NCI-H2227 (cell line): ENCODE results near the gene IDH1.
A peak's percentile ranks its signal among the peaks of the same experiment; 100 is the strongest.

Source experiments
- DNase-seq: peaks from one replicate; lab custom pipeline; 2025; ENCODE audit not compliant: unreplicated experiment; lab: John Stamatoyannopoulos, UW

IDH1 gene

DNA sequence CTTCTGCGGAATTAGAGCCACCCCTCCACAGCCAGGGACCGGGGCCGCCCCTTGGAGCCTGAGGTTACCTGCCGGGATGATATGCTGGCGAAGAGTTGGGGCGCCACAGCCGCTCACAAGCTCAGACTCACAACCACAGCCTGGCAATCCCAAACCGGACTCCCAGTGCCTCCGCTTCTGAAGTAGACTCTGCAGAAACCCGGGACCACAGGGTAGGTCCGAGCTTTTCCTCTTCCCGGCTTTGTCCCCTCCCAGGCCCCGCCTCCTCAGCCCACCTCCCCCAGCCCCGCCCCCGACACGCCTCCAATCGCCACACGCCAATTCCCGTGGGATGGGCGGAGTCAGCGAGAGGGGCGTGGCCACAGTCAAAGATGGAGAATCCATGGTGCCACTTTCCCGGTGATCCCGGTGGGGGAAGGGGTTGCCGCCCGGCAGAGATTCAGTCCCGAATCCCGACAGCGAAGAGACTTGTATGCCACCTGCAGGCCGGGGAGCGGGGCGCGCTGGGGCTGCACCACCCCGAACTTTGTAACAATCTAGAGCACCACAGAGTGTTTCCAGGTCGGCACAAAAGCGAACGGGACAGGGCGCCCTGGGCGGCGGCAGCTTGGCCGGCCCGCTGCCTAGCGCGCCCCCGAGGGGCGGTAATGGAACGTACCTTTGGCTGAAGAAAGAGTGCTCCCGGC lies at the start of gene IDH1:
IDH1 (minus strand) TSS at position 201 of the 686 bp plus-strand sequence. CDS start 3,520 bp downstream, outside the sequence.
- peak; percentile 99 for DNase-seq

DNA sequence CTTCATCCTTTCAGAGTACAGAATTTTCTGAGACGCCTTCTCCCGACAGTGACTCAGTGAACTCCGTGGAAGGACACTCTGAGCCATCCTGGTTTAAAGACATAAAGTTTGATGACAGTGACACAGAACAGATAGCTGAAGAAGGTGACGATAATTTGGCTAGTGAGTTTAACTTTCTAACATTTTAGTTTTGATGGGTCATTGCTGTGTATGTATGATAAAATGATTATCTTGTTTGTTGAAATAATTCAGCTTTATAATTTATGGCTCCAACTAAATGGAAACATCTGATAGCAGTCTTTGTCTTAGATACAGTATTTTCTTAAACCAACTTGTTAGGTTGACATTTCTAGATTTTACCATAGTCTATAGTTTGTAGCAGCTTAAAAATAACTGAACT lies 49.3 kb upstream of the IDH1 start:
- no peak for DNase-seq

DNA sequence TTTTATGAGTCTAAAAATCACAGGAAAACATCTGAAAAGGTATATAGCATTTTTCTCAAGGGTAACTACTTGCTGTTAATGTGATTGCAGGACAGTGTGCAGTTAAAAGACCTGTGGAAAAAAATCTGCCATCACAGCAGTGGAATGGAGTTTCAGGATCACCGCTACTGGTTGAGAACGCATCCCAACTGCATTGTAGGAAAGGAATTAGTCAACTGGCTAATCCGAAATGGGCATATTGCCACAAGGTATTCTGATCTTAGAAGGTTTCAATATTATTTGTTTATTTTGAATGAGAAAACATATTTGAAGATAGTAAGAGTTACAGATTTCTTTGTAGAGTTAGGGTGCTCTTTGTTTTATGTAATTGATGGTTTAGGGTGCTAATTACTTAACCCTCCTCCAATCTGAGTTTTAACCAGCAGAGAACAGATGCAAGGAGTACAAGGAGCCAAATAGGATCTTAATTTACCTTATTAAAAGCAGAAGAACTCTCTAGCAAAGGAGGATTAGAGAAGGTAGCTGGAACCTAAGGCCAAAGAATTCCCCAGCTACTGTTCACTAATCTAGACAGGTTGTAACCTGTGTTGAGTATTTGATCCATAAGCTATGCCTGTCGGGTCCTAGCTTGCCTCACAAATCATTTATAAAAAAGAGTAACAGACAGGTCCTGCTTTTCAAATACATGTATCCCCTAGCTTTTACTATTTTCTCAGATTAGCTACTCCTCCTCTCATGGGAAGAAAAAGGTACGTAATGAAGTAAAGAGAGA lies 46.2 kb upstream of the IDH1 start:
- DNase-seq, result no peak

DNA sequence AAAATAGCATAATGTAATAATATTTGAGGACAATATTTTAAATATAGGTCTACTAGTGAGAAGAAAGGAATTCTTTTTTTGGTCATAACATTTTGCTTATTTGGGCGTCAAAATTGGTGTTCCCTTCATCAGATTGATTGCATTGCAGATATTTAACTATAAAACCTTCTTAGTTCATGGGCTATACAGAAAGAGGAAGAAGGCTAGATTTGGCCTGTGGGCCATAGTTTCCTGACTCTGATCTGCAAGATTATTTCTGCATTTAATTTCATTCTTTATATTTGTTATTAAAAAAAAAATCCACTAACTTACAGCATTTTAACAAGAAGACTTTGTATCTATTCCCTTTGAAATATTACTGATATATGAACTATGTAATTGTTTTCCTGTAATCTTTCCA lies 43.1 kb upstream of the IDH1 start:
- DNase-seq, result no peak

DNA sequence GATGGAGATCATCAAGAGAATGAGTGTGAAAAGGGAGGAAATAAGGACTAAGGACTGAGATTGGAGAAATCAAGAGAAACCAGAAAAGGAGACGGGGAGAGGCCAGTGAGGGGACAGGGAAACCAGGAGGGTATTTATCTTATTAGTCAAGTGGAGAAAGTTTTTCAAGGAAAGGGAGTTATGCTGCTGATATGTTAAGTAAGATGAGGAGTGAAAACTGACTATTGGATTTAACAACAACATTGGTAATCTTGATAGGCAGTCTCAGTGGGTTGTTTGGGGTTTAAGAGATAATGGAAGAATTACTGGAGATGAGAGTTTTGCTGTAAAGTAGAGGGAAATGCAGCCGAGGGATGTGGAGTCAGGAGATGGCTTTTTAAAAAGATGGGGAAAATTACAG lies 41.7 kb upstream of the IDH1 start:
- no peak for DNase-seq

DNA sequence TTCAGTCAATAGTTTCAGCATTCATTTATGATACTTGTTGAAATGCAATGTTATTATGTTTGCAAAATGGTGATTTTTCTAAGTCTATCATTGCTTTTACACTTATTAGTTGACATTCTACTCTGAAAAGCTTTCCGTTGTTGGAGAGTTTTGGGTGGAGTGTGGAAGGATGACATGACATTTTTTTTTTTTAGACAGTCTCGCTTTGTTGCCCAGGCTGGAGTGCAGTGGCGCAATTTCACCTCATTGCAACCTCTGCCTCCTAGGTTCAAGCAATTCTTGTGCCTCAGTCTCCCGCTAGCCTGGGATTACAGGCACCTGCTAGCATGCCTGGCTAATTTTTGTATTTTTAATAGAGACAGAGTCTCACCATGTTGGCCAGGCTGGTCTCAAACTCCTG lies 41.0 kb upstream of the IDH1 start:
- DNase-seq, result no peak

DNA sequence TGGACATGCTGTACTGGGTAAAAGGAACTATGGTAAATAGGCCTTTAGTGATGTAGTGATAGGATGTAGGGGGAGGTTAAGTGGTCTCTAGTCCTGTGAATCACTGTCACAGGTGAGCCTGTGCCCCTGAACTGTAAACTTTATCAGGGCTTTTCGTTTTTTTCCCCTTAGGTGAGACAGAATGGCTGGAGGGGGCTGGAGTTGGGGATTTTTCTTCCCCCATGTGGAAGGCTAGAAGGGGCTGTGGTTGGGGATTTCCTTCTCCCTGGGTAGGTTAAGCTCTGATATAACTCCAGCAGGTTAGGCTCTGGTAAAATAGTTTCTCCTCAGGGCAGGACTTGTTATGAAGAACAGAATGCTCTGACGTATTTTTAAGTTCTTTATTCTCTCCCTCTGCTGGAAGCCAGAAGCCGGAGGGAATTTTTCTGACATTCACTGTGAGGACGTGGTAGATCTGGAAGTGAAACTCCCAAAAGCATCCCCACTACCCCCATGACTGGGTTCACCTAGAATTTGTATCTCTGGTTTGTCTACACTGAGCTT lies 39.7 kb upstream of the IDH1 start:
- DNase-seq, result no peak

DNA sequence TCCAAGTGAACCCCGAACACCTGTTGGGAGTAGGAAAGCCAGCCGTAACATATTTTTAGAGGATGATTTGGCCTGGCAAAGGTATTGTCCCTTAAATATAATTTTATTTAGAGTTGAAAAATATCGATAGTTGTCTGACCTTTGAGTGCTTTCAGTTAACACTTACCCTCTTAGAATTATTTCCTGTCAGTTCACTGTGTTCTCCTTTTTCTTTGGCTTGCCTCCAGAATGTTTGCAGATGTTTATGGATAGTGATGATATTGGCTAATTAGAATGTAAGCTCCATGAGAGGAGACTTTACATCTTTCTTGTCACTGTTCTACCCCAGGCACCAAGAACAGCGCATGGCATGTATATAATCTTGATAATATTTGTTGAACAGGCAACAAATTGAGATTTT lies 31.0 kb upstream of the IDH1 start:
- DNase-seq, result no peak

DNA sequence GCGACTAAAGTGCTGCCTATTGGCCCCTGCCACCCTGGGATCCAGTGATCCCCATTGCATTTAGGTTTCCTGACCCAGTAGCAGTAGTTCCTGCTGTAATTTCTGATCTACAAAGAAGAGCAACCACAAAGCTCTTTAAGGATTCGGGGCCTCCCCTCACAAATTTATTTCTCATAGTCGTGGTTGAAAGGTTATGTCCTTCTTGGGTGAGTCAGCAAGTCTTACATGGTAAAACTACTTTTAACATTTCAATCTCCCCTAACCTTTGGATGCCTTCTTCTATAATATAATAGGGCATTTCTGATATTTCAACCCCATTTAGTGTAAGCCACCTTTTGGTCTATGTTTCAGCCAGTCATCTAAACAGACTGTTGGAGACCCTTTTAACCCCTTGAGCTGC lies 26.1 kb upstream of the IDH1 start:
- no peak for DNase-seq

DNA sequence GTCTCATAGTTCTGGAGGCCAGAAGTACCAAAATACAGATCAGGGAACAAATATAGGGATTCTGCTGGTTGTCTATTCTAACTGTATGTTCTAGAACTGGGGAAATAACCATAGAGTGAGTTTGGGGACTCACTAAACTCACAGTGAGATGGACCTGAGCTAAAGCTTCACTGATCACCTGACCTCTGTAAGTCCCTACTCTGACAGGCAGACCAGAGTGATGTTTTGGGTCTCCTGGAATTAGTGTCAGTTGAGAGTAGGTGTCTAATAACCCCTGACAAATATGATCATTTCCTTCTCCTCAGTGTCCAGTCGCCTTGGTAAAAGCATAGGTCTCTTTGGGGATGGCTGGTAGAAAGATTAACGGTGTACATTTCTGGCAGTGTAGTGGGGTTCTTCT lies 25.4 kb upstream of the IDH1 start:
- no peak for DNase-seq

DNA sequence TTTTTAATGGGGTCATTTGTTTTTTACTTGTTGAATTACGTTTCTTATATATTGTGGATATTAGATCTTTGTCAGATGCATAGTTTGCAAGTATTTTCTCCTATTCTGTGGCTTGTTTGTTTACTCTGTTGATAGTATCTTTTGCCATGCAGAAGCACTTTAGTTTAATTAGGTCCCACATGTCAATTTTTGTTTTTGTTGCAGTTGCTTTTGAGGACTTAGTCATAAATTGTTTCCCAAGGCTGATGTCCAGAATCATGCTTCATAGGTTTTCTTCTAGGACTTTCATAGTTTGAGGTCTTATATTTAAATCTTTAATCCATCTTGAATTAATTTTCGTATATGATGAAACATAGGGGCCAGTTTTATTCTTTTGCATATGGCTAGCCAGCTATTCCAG lies 24.4 kb upstream of the IDH1 start:
- DNase-seq, result no peak

DNA sequence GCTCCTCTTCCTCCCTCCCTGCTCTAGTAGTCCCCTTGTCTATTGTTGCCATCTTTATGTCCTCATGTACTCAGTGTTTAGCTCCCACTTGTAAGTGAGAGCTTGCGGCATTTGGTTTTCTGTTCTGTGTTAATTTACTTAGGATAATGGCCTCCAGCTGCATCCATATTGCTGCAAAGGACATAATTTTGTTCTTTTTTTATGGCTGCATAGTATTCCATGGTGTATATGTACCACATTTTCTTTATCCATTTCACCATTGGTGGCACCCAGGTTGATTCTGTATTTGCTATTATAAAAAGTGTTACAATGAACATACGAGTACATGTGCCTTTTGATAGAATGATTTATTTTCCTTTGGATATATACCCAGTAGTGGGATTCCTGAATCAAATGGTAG lies 23.7 kb upstream of the IDH1 start:
- no peak for DNase-seq

DNA sequence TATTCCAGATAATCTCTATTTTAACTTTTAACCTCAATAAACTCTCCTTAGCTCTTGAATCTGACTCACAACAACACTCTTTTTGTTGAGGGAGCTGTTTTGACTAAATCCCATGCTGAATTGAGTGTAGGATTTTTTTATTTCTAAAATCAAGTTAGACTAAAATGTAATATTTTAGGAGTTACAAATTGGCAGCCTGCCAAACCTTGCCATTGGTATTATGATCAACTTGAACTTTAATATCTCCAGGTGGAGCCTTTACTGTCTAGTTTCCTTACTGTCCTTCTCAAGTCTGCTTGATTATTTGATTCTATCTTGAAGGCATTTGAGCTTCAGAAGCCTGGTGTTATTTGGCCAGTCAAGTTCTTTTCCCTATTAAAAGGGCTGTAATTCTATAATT lies 19.9 kb upstream of the IDH1 start:
- DNase-seq, result no peak

DNA sequence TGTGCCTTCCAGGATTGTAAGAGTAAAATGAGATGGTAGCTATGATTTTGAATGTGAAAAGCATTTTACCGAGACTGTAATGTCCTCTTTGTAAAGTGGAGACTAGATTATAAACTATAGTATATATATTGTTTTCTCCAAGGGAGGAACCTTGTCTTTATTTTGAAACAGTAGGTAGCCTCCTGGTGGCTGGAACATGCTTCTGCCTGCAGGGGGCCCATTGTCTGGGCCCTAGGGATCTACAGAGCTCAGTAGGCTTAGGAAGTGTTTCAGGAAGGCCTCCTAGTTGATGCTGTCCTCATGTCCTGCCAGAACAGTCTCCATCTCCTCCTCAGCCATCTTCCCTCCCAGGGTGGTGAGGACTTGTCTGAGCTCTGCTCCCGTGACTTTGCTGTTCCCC lies 14.2 kb upstream of the IDH1 start:
- no peak for DNase-seq

DNA sequence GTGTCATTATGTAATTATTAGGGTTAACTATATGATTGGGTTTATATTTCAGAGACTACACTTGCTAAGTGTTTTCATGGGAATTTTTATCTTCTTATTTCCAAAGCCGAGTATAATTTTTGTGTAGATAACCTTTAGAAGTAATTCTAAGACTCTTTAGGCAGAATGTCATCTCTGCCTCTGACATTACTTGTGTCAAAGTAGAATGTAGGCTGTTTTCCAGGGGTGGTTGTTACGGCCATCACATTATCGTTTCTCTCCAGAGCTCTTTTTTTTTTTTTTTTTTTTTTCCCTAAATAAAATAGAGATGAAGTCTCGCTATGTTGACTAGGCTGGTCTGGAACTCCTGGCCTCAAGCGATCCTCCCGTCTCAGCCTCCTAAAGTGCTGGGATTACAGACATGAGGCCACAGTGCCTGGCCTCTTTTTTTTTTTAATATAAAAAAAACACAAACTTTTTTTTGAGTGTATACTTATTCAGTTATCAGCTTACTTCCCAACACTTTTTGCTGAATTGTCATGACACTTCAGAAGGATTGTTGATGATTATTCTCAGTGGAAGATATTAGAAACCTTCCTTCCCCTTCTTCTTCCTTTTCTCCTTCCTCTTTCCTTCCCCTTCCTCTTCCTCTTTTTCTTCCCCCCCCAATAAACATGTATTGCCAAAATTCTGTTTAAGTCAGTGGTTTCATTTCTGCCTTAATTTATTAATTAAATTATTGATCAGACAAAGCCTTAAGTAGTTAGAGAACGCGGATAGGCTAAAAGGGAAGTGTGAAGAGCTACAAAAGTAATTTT lies 13.5 kb upstream of the IDH1 start:
- no peak for DNase-seq

DNA sequence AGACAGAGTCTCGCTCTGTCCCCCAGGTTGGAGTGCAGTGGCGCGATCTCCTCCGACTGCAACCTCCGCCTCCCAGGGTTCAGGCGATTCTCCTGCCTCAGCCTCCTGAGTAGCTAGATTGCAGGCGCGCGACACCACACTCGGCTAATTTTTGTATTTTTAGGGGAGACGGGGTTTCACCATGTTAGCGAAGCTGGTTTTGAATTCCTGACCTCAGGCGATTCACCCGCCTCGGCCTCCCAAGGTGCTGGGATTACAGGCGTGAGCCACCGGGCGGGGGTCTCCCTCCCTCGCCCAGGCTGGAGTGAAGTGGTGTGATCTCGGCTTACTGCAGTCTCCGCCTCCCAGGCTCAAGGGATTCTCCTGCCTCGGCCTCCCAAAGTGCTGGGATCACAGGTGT lies 12.7 kb upstream of the IDH1 start:
- DNase-seq, result peak; percentile 33

DNA sequence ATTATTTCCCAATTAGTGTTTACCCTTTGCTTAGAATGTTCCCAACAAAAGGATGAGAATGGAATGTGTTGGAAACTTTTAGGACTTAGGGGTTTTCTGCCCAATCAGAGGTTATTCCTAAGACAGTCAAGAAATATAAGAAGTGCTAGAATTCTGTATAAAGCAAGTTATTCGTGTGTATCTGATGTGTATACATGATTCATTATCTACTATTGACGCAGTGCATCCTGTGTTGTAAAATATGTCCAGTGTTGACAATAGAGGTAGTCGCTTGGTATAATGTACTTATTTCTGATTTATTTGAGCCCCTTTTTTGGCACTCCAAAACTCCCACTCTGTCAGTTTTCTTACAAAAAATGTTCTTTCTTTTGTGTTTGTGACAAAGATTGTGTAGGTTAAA lies 12.1 kb upstream of the IDH1 start:
- no peak for DNase-seq

DNA sequence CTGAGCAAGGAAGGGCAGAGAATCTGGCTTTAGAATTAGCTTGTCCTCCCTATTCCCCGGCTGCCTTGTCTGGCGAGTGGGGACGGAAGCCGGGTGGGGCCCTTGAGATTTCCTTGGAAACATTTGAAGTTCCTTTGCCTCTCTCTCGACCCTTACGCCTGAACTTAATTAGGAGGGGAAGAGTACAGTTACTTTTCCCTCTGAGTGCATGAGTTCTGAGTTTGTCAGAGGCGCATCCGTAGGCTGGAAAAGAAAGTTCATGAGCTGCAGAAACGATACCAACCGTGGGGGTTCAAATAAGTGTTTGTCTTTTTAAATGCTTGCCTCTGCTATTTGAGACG lies 11.7 kb upstream of the IDH1 start:
- peak; percentile 83 for DNase-seq

DNA sequence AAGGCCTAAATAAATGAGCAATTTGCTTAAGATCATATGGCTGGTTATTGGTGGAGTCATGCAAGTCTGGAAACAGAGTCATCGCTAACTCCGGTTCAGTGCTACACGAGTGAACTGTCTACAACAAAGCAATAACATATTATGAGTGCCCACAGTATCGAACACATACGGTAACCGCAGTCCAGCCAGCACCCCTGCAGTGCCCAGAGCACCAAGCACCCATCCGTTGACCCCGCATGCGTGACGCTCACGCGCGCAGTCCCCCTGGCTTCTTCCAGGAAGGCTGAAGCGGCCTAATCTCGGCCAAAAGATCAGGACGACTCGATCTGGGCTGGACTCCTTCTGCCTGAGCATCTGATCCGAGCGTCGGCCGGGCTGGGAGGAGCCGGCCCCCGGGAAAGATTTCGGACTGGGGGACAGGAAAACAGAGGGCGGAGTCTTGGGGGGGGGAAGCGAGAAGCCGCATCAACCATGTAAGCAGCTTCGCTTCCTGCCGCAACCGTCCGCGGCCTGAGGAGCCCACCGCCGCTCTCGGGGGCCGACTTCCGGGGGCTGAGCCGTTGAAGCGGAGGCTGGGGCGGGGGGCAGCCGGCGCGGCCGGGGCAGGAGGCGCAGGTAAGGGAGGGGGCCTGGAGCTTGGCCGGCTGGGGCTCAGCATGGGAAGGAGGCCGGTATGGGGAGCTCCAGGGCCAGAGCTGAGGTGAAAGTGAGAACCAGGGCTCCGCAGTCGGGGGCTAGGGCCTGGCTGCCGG lies 11.1 kb upstream of the IDH1 start, which contains the start of gene PIKFYVE:
PIKFYVE (plus strand) TSS at position 455 of the 752 bp plus-strand sequence. CDS start 5,265 bp downstream, outside the sequence.
- peak; percentile 99 for DNase-seq

DNA sequence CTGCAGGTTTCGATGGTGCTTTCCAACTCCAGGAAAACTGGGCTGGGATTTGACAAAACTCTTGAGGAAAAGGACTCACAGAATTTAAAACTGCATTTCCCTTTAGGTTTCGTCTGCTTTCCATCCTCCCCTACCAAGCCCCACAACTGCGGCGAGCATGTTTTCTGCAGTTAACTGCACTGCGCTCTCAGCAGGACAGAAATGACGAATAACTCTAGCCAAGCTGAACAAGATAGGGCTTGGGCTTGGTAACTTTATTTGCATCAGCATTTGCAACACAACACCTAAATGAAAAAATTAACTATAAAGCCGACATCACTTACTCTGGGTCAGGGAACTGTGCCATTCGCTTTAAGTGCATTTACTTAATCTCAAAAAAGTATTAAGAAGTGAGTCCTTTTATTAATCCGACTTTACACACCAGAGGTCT lies 10.5 kb upstream of the IDH1 start:
- peak; percentile 57 for DNase-seq
